Stimulated activated CD4-positive, alpha-beta T cell treated with anti-CD3 and anti-CD28 coated beads, Interleukin-2, amount 100 ng/mL, for 24 hours (primary cell): ENCODE measurements around the gene MYG1.

Experiments
- DNase-seq, 2 donors: peaks; one replicate each; pipeline ENCODE4 v3.0.0-alpha.2; 2020

Gene MYG1, protein sequence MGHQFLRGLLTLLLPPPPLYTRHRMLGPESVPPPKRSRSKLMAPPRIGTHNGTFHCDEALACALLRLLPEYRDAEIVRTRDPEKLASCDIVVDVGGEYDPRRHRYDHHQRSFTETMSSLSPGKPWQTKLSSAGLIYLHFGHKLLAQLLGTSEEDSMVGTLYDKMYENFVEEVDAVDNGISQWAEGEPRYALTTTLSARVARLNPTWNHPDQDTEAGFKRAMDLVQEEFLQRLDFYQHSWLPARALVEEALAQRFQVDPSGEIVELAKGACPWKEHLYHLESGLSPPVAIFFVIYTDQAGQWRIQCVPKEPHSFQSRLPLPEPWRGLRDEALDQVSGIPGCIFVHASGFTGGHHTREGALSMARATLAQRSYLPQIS

DNA sequence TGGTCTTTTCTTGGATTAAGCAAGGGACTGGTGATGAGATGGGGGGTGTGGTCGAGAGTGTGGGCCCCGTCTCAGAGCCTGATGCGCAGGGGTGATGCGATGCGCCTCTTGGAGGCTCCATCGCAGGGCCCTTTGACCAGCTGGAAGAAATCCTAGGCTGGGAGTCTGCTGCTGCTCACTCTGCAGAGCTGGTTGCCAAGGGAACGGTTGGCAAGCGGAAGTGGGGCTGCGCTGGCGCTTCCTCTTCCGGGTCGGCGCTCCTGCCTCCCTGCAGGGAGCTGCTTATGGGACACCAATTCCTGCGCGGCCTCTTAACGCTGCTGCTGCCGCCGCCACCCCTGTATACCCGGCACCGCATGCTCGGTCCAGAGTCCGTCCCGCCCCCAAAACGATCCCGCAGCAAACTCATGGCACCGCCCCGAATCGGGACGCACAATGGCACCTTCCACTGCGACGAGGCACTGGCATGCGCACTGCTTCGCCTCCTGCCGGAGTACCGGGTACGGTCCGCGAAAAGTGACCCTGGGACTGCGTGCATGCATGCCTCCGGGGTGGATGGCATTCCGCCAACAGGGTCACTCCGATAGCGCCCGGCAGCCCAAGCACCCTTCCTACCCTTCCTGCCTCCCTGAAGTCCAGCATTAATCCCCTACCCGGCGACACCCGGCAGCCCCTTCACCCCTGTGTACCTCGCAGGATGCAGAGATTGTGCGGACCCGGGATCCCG is at the start of gene MYG1:
Gene MYG1, plus strand, starts transcription at position 242 of the 727 bp plus-strand sequence. Its CDS starts 43 bp downstream, at position 285.
- DNase-seq = peak; percentile 84 to 87

DNA sequence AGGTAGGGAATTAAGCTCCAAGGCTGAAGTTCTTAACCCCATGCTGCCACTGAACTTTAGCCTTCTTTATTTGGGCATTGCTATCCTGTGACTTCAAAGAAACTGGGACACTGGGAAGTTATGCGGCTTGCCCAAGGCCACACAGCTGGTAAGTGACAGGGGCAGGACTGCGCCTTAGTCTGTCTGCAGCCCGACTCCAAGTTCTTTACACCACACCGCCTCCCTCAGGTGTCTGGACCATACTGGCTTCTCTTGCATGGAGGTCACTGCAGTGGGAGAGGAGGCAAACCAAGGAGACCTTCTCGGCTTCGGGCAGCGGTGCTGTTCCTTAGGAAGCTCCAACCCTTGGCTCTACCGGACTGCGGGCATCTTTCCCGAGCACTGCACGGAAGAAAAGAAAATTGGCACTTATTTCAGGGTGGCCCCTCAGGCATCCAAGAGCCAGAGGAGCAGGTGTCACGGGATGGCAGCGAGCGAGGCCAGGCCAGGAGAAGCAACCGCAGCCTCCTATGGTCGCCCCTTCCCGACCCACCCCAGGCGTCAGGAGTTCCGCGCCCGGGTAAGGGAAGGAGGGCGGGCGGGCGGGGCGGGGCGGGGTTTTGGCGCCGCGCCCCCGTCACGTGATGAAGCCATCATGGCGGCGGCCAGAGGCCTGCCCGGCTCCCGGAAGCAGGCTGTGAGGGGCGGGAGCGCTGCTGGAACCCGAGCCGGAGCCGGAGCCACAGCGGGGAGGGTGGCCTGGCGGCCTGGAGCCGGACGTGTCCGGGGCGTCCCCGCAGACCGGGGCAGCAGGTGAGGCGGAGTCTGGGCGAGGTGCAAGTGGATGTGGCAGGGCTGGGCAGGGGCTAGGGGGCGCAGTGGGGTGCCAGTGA is 47.8 kb upstream of the MYG1 start:
- DNase-seq = peak; percentile 75 to 76

DNA sequence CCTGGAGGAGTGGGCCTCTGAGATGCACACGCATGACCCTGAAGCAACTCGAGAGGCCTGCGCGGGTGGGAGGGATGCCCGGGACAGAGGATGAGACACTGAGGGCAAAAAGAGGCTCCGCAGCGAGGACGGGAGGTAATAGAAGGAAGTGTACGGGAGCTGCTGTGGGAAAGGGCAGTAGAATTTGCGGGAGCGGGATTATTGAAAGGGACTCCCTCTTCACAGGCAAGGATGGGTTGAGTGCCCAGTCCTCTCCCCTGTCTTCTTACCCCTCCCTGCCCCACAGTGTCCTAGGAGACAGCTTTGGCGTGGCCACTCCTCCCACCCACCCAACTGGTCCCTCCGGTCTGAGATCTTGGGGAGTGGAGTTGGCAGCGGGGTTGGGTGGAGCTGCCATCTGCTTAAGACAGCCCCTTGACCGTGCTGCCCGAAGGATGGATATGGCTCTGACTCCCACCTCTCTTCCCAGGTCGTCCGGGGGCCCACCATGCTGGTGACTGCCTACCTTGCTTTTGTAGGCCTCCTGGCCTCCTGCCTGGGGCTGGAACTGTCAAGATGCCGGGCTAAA is 47.1 kb upstream of the MYG1 start:
- DNase-seq = no peak

DNA sequence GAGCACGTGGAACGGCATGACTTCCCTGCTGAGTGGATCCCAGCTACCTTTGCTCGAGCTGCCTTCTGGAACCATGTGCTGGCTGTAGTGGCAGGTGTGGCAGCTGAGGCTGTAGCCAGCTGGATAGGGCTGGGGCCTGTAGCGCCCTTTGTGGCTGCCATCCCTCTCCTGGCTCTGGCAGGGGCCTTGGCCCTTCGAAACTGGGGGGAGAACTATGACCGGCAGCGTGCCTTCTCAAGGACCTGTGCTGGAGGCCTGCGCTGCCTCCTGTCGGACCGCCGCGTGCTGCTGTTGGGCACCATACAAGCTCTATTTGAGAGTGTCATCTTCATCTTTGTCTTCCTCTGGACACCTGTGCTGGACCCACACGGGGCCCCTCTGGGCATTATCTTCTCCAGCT is 46.2 kb upstream of the MYG1 start:
- DNase-seq = no peak

DNA sequence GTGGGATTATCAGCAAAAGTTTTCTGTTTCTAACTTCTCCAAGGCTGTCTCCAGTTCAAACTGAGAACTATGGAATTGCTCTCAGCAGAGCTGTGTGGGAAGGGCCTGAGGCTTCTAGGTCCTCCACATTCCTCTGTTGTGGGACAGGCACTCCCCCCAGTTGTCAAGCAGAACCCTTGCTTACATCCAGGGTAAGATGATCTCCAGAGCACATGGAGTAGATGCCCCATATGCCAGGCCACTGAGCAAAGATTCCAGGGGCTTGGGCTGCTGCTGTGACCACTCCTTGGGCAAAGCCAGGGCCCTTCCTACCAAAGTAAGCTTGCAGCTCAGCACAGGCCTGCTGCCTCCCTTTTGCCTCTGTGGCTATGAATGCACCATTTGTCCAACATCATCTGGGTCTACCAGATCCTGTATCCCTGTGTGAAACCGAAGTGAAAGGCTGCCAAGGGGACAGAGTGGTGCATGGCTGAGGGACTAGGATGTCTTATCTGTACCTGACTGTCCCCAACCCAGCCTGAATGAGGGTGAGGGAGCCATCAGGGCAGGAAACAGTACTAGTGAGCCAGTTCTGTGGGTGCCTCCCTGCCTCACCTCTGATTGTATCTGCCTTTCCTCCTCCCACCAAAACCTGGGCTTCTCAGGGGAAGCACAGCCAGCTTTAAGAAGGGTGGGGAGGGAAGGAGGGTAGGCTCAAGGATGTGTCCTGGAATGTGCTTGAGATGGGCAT is 44.5 kb upstream of the MYG1 start:
- no peak for DNase-seq

DNA sequence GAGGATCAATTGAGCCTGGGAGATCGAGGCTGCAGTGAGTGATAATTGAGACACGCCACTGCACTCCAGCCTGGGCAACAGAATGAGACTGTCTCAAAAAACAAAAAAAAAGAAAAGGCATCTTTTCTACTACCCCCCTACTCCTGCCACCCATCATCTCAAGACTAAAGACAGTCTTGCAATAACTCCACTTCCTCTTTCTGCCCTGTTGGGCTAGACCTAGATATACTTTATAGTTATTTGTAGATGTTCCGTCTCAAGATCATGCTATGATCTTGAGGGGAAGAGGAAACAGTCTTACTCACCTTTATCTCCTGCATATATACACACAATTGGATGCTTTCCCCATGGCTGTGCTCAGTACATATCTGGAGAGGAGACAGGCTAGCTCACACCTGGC is 43.5 kb upstream of the MYG1 start:
- DNase-seq = no peak

DNA sequence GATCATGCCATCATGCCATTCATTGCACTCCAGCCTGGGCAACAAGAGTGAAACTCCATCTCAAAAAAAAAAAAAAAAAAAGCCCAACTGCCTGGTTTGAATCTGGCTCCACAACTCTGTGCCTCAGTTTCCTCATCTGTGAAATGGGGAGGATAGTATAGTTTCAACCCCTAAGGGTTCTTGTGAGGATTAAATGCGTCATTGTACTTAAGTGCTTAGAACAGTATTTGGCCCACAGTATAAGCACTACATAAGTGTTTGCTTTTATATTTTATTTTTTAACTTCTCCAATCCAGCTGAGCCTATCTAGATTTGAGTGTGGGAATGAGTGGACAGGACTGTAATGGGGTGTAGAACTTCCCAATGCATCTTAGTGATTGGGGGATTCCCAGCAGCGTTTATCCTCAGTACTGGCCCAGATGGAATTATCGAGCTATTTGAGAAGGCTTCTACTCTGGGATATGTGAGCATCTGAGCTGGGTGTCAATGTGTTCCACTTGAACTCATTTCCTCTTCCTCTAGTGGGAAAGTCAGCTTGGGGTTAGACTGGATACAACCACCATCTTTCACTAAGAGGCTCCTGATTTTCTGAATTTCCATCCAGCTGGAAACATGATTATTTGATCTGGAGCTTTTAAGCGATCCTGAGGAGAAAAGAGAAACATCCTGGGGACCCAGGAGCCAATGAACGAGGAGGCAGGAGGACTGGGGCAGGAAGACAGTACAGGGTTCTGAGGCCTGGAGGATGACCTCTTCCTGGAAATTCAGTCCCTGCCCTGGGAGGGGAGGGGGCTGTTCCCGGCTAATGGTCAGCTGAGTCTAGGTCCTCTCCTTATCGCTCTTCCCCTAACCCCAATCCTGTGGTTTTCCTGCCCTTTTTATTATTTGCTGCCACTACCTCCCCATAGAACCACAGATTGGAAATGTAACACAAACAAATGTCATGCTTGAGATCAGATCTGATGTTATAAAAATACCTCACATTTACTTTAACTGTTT is 40.7 kb upstream of the MYG1 start:
- no peak for DNase-seq

DNA sequence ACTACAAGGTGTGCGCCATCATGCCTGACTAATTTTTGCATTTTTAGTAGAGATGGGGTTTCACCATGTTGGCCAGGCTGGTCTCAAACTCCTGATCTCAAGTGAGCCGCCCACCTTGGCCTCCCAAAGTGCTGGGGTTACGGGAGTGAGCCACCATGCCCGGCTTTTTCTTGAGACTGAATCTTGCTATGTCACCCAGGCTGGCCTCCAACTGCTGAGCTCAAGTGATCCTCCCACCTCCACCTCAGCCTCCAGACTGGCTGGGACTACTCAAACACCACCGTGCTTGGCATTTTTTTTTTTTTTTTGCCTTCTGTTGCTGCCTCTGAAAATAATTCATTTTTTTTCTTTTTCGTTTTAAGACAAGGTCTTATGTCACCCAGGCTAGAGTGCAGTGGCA is 39.6 kb upstream of the MYG1 start:
- no peak for DNase-seq

DNA sequence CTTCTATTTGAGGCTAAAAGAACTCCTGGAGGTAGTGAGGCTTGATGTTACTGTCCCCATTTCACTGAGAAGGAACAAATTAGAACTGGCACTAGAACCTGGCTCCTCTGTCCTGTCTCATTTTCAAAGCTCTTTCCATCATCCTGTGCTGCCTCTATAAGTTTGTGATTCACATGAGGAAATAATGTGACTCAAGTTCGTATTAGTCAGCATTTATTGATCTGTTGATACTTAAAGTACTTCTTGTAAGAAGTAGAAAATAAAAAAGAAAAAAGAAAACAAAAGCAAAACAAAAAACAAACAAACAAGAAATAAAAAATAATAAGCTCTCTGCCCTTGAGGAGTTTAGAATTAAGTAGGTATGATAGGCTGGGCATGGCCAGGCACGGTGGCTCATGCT is 33.7 kb upstream of the MYG1 start:
- no peak for DNase-seq

DNA sequence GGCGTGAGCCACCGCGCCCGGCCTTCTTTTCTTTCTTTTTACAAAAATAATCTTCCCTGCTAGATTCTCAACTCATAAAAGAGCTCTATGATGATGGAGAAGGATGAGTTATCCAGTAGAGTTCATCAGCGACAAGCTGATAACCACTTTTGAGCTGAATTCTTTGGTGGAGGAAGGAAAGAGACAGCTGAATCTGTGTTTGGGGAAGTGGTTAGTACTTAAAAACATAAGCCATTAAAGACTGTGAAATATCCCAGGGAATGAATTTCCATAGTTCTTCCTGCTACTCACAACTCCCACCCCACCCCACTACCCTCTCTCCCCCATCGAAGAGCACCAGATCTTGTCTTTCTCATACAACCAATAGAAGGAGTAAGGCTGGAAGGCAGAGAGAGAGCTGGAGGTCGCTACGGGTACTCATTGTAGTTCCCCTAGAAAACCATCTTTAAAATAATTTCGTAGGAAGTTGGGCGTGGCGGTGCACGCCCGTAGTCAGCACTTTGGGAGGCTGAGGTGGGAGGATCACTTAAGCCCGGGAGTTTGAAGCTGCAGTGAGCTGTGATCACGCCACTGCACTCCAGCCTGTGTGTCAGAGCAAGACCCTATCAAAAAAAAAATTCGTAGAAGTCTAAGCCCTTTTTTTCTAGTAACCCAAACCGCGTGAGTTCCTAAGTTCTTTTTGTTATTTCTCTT is 32.0 kb upstream of the MYG1 start:
- peak; percentile 41 to 57 for DNase-seq

DNA sequence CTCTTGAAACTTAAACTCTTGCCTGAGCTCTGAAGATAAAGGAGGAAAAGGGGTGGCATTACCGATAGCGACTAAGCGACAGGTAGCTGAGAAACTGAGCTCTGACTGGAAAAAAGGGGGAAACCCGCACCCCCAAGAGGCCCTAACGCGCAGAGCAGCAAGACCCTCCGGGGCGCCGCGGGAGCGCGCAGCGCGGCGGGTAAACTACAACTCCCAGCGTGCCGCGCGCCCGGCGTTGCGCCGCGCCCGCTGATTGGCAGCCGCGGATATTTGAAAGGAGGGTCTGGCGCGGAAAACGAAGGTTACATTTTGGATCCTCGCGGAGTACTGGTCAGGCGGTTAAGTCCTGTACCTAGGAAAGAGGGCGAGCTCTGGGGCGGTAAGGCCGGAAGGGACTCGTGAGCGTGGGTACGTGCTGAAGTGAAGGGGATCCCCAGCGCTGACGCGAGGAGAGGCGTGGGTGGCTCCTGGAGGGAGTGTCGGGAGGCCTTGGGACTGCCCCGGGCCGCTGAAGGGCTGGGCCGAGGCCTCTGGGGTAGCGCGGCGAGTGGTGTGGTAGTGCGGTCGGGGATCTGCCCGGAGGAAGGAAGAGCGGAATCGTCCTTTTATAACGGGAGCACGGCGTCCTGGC is 31.4 kb upstream of the MYG1 start, which contains the start of gene ESPL1:
Gene ESPL1, plus strand, starts transcription at position 301 of the 631 bp plus-strand sequence. CDS start 468 bp downstream, outside the sequence.
- peak; percentile 80 to 91 for DNase-seq

DNA sequence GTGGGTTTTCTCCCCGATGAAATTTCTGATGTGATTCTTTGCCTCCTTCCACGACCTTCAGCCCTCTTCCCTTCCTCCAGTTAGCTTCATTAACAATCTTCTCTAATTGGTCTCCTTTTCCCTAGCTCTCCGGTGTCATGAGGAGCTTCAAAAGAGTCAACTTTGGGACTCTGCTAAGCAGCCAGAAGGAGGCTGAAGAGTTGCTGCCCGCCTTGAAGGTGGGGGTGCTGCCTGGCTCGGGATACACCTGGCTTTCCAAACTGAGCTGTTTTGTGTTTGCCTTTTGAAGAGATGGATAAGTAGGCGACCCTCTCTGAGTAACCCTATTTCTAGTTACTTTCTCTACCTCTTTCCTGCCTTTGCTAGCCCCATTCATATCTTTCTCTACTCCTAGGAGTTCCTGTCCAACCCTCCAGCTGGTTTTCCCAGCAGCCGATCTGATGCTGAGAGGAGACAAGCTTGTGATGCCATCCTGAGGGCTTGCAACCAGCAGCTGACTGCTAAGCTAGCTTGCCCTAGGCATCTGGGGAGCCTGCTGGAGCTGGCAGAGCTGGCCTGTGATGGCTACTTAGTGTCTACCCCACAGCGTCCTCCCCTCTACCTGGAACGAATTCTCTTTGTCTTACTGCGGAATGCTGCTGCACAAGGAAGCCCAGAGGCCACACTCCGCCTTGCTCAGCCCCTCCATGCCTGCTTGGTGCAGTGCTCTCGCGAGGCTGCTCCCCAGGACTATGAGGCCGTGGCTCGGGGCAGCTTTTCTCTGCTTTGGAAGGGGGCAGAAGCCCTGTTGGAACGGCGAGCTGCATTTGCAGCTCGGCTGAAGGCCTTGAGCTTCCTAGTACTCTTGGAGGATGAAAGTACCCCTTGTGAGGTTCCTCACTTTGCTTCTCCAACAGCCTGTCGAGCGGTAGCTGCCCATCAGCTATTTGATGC is 30.6 kb upstream of the MYG1 start:
- no peak for DNase-seq

DNA sequence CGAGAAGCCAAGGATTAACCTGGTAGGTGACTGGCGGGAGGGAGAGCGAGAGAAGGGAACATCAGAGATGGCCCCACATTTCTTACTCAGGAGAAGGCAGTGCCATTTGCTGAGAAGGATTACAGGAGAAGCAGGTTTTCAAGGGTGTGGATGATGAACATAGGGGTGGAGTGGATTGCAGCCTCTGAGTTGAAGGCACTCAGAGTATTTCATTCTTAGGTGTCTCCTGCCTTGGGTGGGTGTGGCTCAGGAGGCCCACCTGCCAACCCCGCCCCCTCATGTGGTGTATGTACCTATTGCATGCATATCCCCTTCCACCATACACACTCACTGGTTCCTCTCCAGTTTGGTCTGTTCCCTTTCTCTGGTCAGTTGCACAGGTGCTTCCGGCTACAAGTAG is 25.1 kb upstream of the MYG1 start:
- no peak for DNase-seq

DNA sequence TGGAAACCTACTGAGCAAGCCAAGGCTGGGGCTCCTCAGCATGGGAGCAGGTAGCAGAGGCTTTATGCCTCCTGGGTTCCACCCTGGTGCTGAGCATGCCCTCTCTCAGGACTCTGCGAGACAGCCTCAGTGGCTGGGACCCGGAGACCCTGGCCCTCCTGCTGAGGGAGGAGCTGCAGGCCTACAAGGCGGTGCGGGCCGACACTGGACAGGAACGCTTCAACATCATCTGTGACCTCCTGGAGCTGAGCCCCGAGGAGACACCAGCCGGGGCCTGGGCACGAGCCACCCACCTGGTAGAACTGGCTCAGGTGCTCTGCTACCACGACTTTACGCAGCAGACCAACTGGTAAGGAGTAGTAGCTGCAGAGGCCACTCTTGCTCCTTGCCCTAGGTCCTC is 23.0 kb upstream of the MYG1 start:
- no peak for DNase-seq

DNA sequence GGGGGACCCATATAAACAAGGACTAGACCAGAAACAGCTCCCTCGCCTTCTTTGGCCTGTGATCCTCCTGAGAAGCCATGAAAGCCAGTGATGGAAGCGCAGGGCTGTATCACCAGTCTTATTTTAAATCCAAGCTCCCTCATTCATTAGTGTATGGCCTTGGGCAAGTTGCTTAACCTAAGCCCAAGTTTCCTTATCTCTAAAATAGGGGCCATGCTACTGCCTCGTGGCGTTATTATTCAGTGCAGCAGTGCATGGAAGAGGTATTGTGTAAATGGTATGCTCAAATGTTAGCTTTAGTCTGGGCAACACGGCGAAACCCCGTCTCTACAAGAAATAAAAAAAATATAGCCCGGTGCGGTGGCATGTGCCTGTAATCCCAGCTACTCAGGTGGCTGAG is 21.5 kb upstream of the MYG1 start:
- DNase-seq = no peak

DNA sequence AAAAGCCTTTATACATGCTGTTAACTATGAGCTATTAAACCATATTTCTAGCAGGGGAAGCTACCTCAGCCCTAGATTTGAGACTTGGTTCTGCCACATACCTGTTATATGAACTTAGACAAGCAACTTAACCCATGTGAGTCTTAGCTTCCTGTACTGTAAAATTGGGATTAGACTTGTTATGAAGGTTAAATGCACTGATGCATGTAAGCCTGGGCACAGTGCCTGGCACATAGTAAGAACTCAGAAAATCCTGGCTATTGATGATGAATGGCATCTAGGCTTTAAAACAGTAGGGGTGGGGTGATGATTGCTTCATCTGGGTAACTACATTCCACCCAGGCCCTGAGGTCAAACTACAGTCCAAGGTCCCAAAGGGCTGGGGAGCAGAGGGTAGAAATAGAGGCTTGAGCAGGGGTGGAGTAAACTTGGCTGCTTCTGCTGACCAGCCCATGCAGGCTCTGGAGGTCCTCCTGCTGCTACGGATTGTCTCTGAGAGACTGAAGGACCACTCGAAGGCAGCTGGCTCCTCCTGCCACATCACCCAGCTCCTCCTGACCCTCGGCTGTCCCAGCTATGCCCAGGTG is 20.1 kb upstream of the MYG1 start:
- no peak for DNase-seq

DNA sequence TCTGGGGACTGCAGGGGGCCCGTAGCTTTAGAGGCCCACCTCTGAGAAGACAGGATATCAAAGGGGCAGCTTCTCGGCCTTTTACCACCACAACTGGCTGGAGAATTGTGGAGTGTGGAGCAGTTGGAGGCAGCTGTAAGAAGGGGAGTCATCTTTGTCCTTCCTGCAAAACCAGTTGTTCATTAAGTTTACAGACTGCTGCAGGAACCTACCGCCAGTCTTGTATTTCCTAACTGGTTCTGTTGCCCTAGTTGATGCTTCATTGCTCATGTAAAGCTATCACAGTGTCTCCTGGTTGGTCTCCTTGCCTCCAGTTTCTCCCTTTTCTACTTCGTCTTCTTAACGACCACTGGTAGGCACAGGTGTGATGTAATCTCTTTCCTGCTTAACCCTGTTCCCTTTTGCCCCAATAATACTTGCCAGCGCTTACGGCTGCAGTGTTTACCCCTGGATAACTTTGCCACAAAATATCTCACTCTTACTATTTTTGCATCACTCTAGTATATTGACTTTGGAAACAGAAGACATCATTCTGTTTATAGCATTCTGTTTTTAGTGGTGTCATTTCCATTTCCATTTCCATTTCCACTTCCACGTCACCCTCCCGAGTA is 19.5 kb upstream of the MYG1 start:
- no peak for DNase-seq

DNA sequence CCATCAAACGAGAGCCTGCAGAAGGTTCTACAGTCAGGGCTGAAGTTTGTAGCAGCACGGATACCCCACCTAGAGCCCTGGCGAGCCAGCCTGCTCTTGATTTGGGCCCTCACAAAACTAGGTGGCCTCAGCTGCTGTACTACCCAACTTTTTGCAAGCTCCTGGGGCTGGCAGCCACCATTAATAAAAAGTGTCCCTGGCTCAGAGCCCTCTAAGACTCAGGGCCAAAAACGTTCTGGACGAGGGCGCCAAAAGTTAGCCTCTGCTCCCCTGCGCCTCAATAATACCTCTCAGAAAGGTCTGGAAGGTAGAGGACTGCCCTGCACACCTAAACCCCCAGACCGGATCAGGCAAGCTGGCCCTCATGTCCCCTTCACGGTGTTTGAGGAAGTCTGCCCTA is 13.0 kb upstream of the MYG1 start:
- DNase-seq = no peak
